ENCODE measurements around the gene ZNRF1.

- TF ChIP-seq CTCF (IDR thresholded peaks at IDR 0.05), result no peak
- no peak for TF ChIP-seq POLR2A (IDR thresholded peaks at IDR 0.05)
Measured at GRCh38 chr16:75064403-75065148, 65.8 kb downstream of the ZNRF1 start.

Data from heart left ventricle (tissue), 13 donors.